Right ventricle myocardium superior (tissue), 1 donor: Measurements from ENCODE around the gene NARF. TPM values are rescaled to one million over a fixed set of nuclear protein-coding genes. Genes with fewer than 3 reads are reported as not detected.
A peak's percentile ranks its signal among the peaks of the same experiment; 100 is the strongest.
"Not testable (repeated sequence)": the region's sequence is repeated elsewhere in the genome, so short reads cannot be mapped to it uniquely, and the experiment has no call there.

Experiments
- ATAC-seq: fragments of 200-7000 bp; cut with Tn5 transposase; one replicate; pipeline ENCODE4 v1.9.1; 2020; ENCODE audit warnings: mild to moderate bottlenecking; ENCODE audit not compliant: poor library complexity
- DNase-seq: peaks from one replicate; pipeline ENCODE4 v3.0.0-alpha.2; 2020
- intact Hi-C: fragments of 100-400 bp; cut with DNase I; formaldehyde crosslinking; loops from one replicate; pipeline ENCODE4 v1.11.2; 2022
- long read RNA-seq: library from polyadenylated mRNA; unstranded; transcript quantifications from one replicate; pipeline ENCODE4 v2.0.0, GENCODE V29; 2021
- total RNA-seq: library from RNA; stranded (reverse); fragmentation: NEBNext Ultra II Directional; extraction: Animal tissue kit (Norgen Biotek cat#: 25700); gene quantifications from one replicate; pipeline ENCODE4 v1.2.1, GENCODE V29; 2021
- donor health status: DM: no; HTN: yes; CAD: no; lungs with severe emphysema.

NARF gene
- 73.4 TPM for total RNA-seq
- long read RNA-seq, transcript NARF-201 (11 exons, 3,949 nt) = major isoform, 129 of 177 reads
- long read RNA-seq, transcript NARF-204 (11 exons, 1,766 nt) = minor isoform, 13 of 177 reads
- long read RNA-seq, transcript NARF-209 (10 exons, 2,598 nt) = minor isoform, 6 of 177 reads
- long read RNA-seq, partial matches to known transcripts = 7 of 177 reads
- long read RNA-seq, other reads (novel, unspliced or antisense) = 21 of 177 reads

GRCh38 chr17:82458179-82458884 lies at the start of gene NARF:
NARF (plus strand) TSS chr17:82458741; CDS start chr17:82458804, 63 bp downstream.
- intact Hi-C loops = no loop called here
- ATAC-seq = peak; percentile 98
- DNase-seq = peak; percentile 99

DNA sequence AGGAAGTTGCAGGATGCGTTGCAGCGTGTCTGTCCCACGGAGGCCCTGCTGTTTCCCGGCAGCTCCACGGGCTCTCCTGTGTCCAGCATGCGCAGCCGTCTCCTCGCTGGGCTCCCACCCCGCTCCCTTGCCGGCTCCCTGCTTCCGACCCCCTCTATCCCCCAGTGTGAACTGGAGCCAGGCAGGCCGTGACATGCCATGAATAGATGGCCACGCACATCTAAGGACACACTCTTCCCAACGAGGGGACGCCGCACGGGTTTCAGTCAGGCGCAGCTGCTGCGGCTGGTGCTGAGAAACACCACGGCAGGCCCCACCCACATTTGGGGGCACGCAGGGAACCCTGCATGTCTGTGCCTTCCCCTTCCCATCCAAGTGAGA lies 49.6 kb upstream of the NARF start:
- DNase-seq (no peak), ATAC-seq (no peak)
- intact Hi-C loops = no loop called here

- DNase-seq (no peak), ATAC-seq (no peak)
- intact Hi-C loops = no loop called here
Measured at GRCh38 chr17:82410014-82410716, 48.4 kb upstream of the NARF start.

DNA sequence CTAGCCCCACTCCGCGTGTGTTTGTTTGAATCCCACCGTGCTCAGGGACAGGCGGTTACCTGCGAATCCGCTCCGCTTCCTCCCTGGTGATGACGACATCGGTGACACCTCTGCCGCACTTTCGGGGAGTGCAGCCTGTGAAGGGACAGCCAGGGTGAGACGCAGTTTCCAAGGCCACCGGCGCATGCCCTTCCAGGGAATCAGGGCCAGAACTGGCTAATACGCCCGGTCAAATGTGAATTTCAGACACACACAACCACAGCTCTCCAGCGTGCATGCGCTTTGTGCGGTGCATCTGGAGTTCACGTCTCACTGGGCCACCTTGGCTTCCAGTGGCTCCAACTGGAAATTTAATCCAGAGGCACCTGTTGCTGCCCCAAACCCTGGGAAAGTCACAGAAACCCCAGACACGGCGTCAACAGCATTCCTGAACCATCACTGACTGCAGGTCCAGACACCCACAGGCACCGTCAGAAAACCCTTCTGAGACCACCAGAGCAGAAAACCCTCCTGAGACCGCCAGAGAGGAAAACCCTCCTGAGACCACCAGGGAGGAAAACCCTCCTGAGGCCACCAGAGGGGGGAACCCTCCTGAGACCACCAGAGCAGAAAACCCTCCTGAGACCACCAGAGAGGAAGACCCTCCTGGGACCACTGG lies 47.0 kb upstream of the NARF start:
- intact Hi-C loops = no loop called here
- DNase-seq (no peak), ATAC-seq (no peak)

DNA sequence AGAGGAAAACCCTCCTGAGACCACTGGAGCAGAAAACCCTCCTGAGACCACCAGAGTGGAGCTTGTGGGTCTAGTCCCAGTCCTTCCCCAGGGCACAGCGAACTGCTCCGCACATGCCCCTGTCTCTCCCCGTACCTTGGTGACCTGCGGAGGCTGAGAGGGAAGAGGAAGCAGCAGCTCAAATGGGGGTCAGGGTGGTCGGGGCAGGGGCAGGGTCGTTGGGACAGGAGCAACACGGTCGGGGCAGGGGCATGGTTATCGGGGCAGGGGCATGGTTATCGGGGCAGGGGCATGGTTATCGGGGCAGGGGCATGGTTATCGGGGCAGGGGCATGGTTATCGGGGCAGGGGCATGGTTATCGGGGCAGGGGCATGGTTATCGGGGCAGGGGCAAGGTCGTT lies 46.5 kb upstream of the NARF start:
- DNase-seq, intact Hi-C loops, ATAC-seq: not testable (repeated sequence)

DNA sequence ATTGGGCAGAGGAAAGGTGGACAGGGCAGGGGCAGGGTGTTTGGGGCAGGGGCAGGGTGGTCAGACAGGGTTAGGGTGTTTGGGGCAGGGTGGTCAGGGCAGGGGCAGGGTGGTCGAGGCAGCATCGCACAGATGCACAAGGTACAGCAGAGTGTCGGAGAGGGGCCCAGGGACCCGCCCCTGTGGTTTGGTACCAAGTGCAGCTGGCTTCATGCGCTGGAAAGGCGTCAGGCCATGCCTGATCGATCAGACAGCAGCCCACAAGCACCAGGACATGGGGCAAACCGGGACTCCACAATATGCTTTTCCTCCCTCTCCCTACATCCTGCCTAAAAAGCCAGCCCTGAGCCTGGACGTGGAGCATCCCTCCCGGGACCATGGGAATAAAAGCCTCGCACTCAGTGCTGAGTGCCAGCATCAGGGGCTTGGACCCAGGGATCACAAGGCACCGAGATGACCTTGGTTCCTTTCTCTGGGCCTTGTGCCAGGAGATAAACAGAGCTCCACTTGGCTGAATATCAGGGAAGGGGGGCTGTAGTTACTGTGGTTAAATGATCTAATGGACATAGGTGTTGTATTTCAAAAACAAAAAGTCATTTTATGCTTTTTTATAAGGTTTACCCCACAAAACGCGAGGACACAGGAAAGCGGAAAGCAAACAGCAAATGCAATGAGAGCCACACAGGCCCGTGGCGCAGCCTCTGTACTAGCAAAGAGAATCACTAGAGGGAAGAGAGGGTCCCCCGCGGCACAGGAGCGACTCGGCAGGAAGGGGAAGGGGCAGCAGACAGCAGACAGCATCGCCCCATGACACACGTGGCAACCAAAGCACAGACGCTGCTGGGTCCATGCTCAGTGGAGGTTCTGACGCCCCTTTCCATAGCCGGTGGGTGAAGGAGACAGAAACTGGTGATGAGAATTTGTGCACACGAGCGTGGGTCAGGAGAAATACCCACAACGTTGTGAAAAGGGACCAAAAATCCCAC lies 45.7 kb upstream of the NARF start:
- ATAC-seq (peak; percentile 28), DNase-seq (no peak)
- intact Hi-C loops = no loop called here

DNA sequence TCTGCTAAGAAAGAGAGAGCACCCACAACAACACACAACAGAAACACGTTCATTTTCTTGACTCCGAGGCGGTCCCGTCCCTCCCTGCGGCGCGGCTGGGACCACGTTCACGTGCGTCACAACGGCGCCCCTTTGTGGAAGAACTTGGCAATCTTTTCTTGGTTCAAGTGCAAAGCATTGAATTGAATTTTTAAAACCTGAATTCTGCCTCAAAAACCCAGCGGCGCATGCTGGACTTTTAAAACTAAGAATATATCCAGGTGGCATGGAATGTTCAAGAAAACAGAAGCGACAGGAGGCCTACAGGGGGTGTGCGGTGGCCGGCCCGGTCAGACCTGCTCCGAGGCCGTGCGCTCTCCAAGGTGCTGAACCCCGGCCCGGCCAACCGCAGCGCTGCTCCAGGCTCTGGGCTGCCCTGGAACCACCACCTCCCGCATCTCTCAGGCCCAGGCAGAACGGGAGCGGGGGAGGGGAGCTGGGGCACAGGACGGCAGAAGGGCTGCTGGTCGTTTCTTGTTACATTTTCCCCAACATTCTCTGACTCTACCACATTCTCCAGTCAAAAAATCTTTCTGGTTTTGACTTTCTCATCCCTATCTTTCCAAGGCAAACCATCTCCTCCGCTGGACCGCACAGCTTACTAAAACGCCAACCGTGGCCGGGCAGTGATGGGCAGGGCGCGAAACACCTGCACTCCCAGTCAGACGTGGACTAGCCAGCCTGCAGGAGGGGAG lies 43.8 kb upstream of the NARF start:
- intact Hi-C loops = loop anchor here (1.0 kb wide), 1 partner anchor 62 kb away; no protein-coding TSS in a partner anchor
- ATAC-seq = peak; percentile 78
- DNase-seq = peak; percentile 81

GRCh38 chr17:82415336-82415735 lies 43.2 kb upstream of the NARF start:
- ATAC-seq = no peak
- intact Hi-C loops = no loop called here
- DNase-seq = no peak

DNA sequence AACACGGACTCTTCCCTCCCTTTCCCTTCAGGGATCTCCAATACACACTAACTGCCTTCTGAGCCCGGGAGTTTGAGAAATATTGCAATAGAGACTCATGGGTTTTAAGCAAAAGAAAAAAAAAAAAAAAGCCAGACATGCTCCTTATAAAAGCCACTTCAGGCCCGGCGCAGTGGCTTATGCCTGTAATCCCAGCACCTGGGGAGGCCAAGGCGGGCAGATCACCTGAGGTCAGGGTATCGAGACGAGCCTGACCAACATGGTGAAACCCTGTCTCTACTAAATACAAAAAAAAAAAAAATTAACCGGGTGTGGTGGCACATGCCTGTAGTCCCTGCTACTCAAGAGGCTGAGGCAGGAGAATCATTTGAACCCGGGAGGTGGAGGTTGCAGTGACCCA lies 42.8 kb upstream of the NARF start:
- DNase-seq = no peak
- intact Hi-C loops = no loop called here

GRCh38 chr17:82416264-82416663 lies 42.3 kb upstream of the NARF start:
- intact Hi-C loops = no loop called here
- DNase-seq (no peak), ATAC-seq (no peak)

More for the DNA sequence above, 42.8 kb upstream of the NARF start:
- ATAC-seq = no peak

GRCh38 chr17:82416771-82417170 lies 41.8 kb upstream of the NARF start:
- no peak for ATAC-seq
- intact Hi-C loops = no loop called here
- no peak for DNase-seq

- DNase-seq = peak; percentile 89
- peak; percentile 96 for ATAC-seq
- intact Hi-C loops = no loop called here
Measured at GRCh38 chr17:82418001-82418986, 40.2 kb upstream of the NARF start, which contains the start of the genes HEXD and OGFOD3. HEXD (plus strand) TSS chr17:82418347; CDS start chr17:82419800, 1,453 bp downstream. OGFOD3 (minus strand) TSS chr17:82418586; CDS start chr17:82418485, 101 bp downstream.

DNA sequence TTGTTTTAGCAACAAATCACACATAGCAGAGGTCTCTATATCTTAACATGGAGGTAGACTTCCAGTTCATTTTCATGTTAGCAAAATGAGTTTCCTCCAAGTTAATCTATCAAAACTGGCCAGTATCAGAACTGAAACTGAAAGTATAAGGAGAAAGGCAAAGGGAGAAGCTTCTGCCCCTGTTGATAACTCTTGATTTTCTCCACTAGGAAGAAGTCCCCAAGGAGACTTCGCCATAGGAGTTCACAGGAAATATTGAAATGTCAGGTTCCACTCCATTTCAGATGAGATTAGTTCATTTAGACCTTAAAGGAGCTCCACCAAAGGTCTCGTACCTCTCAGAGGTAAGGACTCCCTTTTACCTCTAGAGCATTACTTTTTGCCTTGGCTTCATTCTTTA lies 39.0 kb upstream of the NARF start:
- ATAC-seq = no peak
- DNase-seq = no peak
- intact Hi-C loops = no loop called here

DNA sequence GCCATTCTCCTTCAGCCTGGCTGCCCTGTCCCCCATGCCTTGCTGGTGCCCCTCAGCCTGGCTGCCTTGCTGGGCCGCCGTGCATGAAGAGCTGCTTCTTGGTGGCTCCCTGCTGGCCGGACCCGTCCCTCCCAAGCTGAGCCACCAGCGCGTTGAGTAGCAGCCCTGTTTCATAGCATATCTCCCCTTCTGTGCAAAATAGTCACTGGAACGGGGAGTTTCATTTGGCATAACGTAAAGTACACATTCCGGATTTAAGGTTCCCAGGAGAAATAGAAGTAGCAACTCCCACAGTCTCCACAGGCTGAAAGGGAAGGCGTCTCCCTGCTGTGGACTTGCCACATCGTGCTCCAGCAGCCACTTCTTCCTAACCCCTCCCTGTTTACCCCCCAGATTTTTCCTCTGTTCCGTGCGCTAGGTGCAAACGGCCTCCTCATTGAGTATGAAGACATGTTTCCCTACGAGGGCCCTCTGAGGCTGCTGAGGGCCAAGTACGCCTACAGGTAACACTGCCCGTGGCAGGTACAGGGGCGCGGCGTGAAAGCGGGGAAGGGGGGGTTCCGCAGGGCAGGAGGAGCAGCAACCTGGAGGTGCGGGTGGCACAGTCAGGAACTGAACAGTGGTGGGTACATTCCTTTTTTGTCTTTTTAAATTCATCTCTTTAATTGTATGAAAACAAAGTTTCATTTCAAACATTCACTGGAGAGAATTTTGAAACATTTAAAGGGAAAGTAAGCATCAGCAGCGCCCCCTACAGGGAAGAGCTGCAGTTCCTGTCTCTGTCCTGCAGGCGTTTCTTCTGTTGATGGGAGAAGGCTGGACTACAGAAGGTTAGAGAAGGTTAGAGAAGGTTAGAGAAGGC lies 34.3 kb upstream of the NARF start:
- intact Hi-C loops = no loop called here
- no peak for DNase-seq
- no peak for ATAC-seq

- ATAC-seq (no peak), DNase-seq (no peak)
- intact Hi-C loops = no loop called here
Measured at GRCh38 chr17:82424863-82425159, 33.7 kb upstream of the NARF start.

- intact Hi-C loops = no loop called here
- no peak for DNase-seq
- ATAC-seq = no peak
Measured at GRCh38 chr17:82428546-82428945, 30.0 kb upstream of the NARF start.
